ENCODE results near the gene PLEKHM3.

PLEKHM3 gene

GRCh38 chr2:207984765-207985480, 40.4 kb downstream of the PLEKHM3 start:
- DNase-seq (ENCODE audit: low read depth, low spot score): no peak
- in situ Hi-C loops (cut with HindIII; ENCODE audit: low sequenced_read_pairs): no loop called here
- no peak overlapping the region for H3K4me3 ChIP-seq (ENCODE audit: low read depth, low read length)
- no peak for TF ChIP-seq CTCF (IDR thresholded peaks at IDR 0.05; ENCODE audit: low read depth, low read length)

- DNase-seq (ENCODE audit: low read depth, low spot score): no peak
- in situ Hi-C loops (cut with HindIII; ENCODE audit: low sequenced_read_pairs): no loop called here
- TF ChIP-seq CTCF (IDR thresholded peaks at IDR 0.05; ENCODE audit: low read depth, low read length): no peak
- H3K4me3 ChIP-seq (ENCODE audit: low read depth, low read length): no peak overlapping the region
These were observed 41.7 kb downstream of the PLEKHM3 start for GRCh38 chr2:207983641-207984042.

GRCh38 chr2:207978177-207978948, 47.0 kb downstream of the PLEKHM3 start:
- in situ Hi-C loops (cut with HindIII; ENCODE audit: low sequenced_read_pairs): no loop called here
- no peak overlapping the region for H3K4me3 ChIP-seq (ENCODE audit: low read depth, low read length)
- DNase-seq (ENCODE audit: low read depth, low spot score): no peak
- no peak for TF ChIP-seq CTCF (IDR thresholded peaks at IDR 0.05; ENCODE audit: low read depth, low read length)

- no peak for DNase-seq (ENCODE audit: low read depth, low spot score)
- in situ Hi-C loops (cut with HindIII; ENCODE audit: low sequenced_read_pairs): no loop called here
- no peak for TF ChIP-seq CTCF (IDR thresholded peaks at IDR 0.05; ENCODE audit: low read depth, low read length)
- H3K4me3 ChIP-seq (ENCODE audit: low read depth, low read length): no peak overlapping the region
These were observed 49.4 kb downstream of the PLEKHM3 start for GRCh38 chr2:207975921-207976320.

- TF ChIP-seq CTCF (IDR thresholded peaks at IDR 0.05; ENCODE audit: low read depth, low read length): no peak
- no peak overlapping the region for H3K4me3 ChIP-seq (ENCODE audit: low read depth, low read length)
- in situ Hi-C loops (cut with HindIII; ENCODE audit: low sequenced_read_pairs): no loop called here
- no peak for DNase-seq (ENCODE audit: low read depth, low spot score)
These were observed 51.1 kb downstream of the PLEKHM3 start for GRCh38 chr2:207974216-207974605.

GRCh38 chr2:207970826-207971180, 54.5 kb downstream of the PLEKHM3 start:
- DNase-seq (ENCODE audit: low read depth, low spot score): no peak
- in situ Hi-C loops (cut with HindIII; ENCODE audit: low sequenced_read_pairs): no loop called here
- TF ChIP-seq CTCF (IDR thresholded peaks at IDR 0.05; ENCODE audit: low read depth, low read length): no peak
- no peak overlapping the region for H3K4me3 ChIP-seq (ENCODE audit: low read depth, low read length)

All from astrocyte of the spinal cord (primary cell).